ENCODE data around the gene PLSCR5.

DNA sequence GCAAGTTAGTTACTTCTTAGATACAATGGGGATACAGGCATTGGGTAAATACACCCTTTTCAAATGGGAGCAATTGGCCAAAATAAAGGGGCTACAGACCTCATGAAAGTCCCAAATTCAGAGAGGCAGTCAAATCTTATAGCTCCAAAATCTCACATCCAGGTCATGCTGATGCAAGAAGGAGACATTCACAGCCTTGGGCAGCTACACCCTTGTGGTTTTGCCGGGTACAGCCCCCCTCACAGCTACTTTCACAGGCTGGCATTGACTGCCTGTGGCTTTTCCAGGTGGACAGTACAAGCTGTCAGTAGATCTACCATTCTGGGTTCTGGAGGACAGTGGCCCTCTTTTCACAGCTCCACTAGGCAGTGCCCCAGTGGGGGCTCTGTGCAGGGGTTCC, 43.3 kb downstream of the PLSCR5 start:
- TF ChIP-seq, protein P1, sequence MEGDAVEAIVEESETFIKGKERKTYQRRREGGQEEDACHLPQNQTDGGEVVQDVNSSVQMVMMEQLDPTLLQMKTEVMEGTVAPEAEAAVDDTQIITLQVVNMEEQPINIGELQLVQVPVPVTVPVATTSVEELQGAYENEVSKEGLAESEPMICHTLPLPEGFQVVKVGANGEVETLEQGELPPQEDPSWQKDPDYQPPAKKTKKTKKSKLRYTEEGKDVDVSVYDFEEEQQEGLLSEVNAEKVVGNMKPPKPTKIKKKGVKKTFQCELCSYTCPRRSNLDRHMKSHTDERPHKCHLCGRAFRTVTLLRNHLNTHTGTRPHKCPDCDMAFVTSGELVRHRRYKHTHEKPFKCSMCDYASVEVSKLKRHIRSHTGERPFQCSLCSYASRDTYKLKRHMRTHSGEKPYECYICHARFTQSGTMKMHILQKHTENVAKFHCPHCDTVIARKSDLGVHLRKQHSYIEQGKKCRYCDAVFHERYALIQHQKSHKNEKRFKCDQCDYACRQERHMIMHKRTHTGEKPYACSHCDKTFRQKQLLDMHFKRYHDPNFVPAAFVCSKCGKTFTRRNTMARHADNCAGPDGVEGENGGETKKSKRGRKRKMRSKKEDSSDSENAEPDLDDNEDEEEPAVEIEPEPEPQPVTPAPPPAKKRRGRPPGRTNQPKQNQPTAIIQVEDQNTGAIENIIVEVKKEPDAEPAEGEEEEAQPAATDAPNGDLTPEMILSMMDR (IDR thresholded peaks at IDR 0.05), result no peak
- TF ChIP-seq POLR2A (IDR thresholded peaks at IDR 0.05) (no peak), EP300 (IDR thresholded peaks at IDR 0.05) (no peak)

All from tibial nerve (tissue), 4 donors.